Ovary (tissue), 3 donors: ENCODE data around the gene CPED1.

Experiments used
- EP300 ChIP-seq: sonication (generic); formaldehyde crosslinking; IDR thresholded peaks from one replicate; pipeline ENCODE4 v1.6.1; 2017; ENCODE audit warnings: antibody characterized with exemption
- POLR2A ChIP-seq: fragments of 450-650 bp; IDR thresholded peaks from one replicate; pipeline ENCODE4 v1.6.1; 2017; ENCODE audit warnings: antibody characterized with exemption, mild to moderate bottlenecking, moderate library complexity
- TF ChIP-seq, protein P1 (sequence below), 3 donors: fragments of 450-650 bp in 2 of 3; fragments of 200-600 bp in 1 of 3; IDR thresholded peaks; one replicate each; pipeline versions ENCODE4 v1.5.1 to v1.8.0; 2016 to 2022; ENCODE audit warnings: antibody characterized with exemption in 3 of 3, mild to moderate bottlenecking in 1 of 3
- donor health status: DM: no; HTN: no; CAD: no.

DNA sequence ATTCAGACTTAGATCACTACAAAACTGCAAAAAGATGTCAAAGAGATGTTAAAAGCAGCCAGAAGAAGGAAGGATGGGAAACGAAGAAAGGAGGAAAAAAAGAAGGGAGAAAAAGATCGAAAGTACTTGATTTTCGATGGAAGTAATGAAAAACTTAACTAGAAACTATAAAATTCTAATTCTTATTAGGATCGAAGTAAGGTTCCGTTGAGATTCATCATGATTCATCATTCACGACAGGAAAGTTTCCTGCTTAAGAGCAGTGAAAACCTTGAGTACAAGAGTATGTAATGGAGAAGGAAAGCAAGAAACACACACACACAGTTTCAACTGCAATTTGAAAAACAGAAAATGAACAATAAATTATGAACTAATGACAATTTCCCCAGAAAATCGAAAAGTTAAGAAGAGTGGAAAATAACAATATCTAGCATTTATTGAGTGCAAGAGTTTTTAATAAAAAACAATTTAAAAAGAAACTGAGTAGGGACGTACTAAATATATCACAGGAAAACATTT lies 39.1 kb upstream of the CPED1 start:
- TF ChIP-seq EP300 (no peak), POLR2A (no peak)
- TF ChIP-seq, protein P1, sequence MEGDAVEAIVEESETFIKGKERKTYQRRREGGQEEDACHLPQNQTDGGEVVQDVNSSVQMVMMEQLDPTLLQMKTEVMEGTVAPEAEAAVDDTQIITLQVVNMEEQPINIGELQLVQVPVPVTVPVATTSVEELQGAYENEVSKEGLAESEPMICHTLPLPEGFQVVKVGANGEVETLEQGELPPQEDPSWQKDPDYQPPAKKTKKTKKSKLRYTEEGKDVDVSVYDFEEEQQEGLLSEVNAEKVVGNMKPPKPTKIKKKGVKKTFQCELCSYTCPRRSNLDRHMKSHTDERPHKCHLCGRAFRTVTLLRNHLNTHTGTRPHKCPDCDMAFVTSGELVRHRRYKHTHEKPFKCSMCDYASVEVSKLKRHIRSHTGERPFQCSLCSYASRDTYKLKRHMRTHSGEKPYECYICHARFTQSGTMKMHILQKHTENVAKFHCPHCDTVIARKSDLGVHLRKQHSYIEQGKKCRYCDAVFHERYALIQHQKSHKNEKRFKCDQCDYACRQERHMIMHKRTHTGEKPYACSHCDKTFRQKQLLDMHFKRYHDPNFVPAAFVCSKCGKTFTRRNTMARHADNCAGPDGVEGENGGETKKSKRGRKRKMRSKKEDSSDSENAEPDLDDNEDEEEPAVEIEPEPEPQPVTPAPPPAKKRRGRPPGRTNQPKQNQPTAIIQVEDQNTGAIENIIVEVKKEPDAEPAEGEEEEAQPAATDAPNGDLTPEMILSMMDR (IDR thresholded peaks at IDR 0.05), result no peak
